Putamen (tissue), 1 donor: ENCODE results near the gene OR5H6.
"Not testable (repeated sequence)": the region's sequence is repeated elsewhere in the genome, so short reads cannot be mapped to it uniquely, and the experiment has no call there.

Experiments
- DNase-seq: peaks from one replicate; pipeline ENCODE4 v3.0.0-alpha.2; 2016; ENCODE audit warnings: low spot score

OR5H6 gene

GRCh38 chr3:98263944-98264343, at the start of gene OR5H6:
Gene OR5H6 (plus strand): TSS chr3:98264244. CDS start chr3:98264333, 89 bp downstream.
- no peak for DNase-seq

DNA sequence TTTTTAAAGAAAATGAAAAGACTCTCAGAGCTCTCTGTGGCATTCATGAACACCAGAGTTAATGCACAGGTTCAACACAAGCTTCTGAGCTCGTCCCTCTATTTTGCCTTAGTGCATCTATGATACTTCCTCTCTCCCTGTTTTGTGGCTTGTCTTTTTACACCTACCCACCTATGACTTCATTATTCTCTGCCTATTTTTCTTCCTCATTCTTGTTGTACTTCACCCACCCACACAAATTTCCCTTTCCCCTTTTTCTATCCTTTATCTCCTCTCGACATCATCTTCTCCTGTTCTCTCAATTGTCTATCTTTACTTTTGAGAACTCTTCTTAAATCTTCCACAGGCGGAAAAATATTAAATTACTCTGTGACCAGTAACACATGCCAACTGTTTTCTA, 49.0 kb upstream of the OR5H6 start:
- DNase-seq: no peak

DNA sequence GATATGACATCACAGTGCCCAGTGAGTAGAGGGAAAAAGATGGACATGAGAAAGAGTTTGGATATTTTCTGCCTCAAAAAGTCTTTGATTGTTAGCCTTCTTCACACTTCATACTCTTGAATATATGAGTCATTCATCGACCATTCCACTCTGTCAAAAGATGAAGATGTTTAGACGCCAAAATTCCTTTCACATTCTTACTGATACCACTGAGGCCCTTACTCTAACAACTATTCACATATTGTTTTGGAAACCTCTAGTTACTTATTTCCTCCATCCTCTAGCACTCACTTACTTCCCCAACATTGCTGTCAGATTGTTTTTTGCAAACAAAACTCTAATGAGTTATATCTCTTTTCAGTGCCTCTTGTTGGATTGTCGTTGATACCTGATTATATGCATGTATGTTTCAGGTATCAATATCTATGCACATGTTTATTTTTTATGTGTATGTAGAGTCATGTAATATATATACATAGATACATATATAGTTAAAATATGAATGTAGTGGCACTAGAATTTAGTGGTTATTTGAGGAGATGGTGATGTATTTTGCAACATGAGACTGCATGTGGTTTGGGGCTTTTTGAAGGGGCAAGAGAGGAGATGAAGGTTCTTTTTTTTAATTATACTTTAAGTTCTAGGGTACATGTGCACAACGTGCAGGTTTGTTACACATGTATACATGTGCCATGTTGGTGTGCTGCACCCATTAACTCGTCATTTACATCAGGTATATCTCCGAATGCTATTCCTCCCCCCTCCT, 40.0 kb upstream of the OR5H6 start:
- DNase-seq: no peak

DNA sequence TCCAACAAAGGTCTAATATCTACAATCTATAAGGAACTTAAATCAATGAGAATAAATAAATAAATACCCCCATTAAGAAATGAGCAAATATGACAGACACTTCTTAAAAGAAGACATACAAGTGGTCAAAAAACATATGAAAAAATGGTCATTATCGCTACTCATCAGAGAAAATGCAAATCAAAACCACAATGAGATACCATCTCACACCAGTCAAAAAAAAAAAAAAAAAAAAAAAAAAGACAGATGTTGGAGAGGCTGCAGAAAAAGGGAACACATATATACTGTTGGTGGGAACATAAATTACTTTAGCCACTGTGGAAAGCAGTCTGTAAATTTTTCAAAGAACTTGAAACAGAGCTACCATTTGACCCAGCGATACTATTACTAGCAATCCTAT, 31.6 kb upstream of the OR5H6 start:
- no peak for DNase-seq

- no peak for DNase-seq
These were observed 30.6 kb upstream of the OR5H6 start for GRCh38 chr3:98233468-98233867.

DNA sequence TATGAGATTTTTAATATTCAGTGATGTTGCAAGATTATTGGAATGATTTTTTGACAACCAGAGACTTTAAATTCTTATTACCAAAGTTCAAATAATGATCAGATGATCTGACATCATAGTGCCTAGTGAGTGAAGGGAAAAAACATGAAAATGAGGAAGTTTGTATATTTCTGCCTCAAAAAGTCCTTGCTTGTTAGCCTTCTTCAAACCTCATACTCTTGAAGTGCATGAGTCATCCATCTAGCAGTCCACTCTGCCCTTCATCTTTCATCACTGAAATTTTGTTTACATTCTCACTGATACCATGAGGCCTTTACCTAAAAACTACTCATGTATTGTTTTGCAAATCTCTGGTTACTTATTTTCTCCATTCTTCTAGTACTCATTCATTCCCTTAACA, 23.9 kb upstream of the OR5H6 start:
- DNase-seq: no peak

DNA sequence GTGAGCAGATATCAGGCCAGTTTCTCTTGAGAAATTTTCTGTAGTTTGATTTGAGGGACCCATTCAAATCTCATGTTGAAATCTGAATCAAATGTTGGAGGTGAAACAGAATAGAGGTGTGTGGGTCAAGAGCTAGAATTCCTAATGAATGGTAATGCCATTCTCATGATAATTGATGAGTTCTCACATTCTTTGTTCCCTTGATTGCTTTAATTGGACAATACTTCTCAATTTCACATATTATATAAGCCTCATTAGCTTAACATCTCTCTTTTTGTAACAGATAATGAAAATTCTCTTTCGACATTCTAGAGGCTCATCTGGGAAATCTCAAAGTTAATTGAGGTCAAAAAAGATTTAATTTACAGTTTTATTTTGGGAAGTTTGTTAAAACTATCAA, 21.9 kb upstream of the OR5H6 start:
- DNase-seq: no peak

- no peak for DNase-seq
These were observed 20.2 kb upstream of the OR5H6 start for GRCh38 chr3:98243843-98244242.

- no peak for DNase-seq
These were observed 17.9 kb upstream of the OR5H6 start for GRCh38 chr3:98246142-98246541.

DNA sequence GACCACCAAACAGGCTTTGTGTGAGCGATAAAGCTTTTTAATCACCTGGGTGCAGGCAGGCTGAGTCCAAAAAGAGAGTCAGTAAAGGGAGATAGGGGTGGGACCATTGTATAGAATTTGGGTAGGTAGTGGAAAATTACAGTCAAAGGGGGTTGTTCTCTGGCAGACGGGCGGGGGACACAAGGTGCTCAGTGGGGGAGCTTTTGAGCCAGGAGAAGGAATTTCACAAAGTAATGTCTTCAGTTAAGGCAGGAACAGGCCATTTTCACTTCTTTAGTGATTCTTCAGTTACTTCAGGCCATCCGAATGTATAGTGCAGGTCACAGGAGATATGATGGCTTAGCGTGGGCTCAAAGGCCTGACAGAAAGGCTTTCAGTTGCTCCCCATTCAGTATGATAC, 8.0 kb upstream of the OR5H6 start:
- not testable (repeated sequence) for DNase-seq

- DNase-seq: no peak
These were observed 4.3 kb upstream of the OR5H6 start for GRCh38 chr3:98259707-98260106.

DNA sequence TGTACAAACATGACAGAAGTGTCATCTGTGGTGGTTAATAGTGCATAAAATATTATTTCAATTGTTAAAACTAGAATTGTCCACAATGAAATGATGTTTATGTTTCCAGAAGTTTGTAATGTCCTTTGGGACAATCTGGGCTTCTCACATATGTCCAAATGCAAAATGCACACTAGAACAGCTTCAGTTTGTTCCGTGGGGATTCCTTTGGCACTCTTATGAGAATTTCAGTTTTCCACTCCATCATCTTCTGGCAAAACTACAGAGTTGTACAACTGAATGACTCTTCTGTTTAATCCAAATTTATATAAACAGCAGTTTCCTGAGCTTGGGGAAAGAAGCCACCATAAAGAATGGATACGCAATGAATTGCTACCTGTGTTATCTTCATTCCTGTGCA, 2.0 kb upstream of the OR5H6 start:
- no peak for DNase-seq

GRCh38 chr3:98269846-98270245, 5.8 kb downstream of the OR5H6 start:
- DNase-seq: no peak

- DNase-seq: no peak
These were observed 8.1 kb downstream of the OR5H6 start for GRCh38 chr3:98272126-98272525.

GRCh38 chr3:98274914-98275313, 10.9 kb downstream of the OR5H6 start:
- DNase-seq: no peak

- DNase-seq: no peak
These were observed 18.2 kb downstream of the OR5H6 start, which contains the start of gene OR5H2 for GRCh38 chr3:98282205-98282604. Gene OR5H2 (plus strand): TSS chr3:98282505. CDS start chr3:98282903, 398 bp downstream.

DNA sequence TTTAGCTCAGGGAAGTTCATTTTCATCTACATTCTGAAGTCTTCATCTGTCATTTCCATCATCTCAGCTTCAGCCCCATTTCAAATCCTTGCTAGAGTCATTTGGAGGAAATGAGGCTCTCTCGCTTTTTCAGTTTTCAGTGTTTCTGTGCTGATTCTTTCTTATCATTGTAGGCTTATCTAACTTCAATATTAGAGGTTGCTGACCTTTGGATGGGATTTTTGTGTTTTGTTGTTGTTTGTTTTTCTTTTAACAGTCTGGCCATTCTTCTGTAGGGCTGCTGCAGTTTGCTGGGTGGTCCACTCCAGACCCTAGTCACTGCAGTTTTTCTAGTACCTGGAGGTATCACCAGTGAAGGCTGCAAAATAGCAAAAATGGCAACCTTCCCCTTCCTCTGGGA, 26.9 kb downstream of the OR5H6 start:
- no peak for DNase-seq

DNA sequence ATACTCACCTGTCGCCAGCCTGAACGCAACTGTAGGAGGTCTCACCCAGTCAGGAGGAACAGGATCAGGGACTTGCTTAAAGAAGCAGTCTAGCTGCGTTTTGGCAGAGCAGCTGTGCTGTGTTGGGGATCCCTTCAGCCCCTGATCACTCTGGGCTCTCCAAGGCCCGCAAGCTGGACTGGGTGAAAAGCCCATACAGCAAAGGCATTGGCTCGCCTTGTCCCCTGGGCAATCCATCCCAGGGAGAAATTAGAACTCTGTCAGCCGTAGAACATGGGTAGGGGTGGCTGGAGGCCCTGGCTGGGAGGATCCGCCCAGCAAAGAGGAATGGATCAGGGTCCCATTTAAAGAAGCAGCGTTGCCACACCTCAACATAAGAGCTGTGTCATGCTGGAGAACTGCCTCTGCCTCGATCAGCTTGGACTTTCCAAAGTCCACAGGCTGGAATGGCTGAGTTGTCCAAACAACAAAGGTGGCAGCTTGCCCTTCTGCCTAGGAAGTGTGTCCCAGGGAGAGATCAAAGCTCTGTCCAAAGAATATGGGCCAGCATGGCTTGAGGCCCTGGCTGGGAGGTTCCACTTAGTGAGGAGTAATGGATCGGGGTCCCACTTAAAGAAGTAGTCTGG, 27.4 kb downstream of the OR5H6 start:
- no peak for DNase-seq
